ENCODE data around the gene LY6G6F.

DNA sequence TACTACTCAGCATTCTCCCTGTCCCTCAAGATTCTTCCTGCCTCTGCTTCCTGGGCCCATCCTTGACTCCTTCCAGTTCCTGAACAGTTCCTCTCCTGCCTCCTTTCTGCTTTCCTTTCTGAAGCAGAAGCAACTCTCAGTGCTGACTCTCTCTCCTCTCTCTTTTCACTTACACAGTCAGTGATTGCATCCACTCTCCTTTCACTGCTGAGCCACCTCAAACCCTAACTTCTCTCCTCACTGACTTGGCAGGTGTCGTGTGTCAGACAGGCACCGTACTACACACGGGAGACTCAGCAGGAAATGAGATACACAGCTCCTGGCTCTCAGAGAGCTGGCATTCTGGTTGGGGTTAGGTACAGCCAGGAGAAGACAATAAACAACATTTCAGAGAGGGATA is 9.1 kb upstream of the LY6G6F start:
- TF ChIP-seq POLR2AphosphoS5 (IDR thresholded peaks at IDR 0.05; ENCODE audit: borderline replicate concordance, low read depth, low read length) (no peak), EZH2 (IDR thresholded peaks at IDR 0.05) (no peak)
